Stimulated activated CD8-positive, alpha-beta memory T cell treated with anti-CD3 and anti-CD28 coated beads, Interleukin-15, amount 100 ng/mL, for 48 hours (primary cell): ENCODE measurements around the gene SYTL3.
"Not testable (repeated sequence)": the region's sequence is repeated elsewhere in the genome, so short reads cannot be mapped to it uniquely, and the experiment has no call there.

Source experiments
- DNase-seq, 2 donors: peaks; one replicate each; pipeline ENCODE4 v3.0.0-alpha.2; 2020; ENCODE audit warnings: low read depth in 2 of 2

Gene SYTL3

GRCh38 chr6:158649289-158650143 lies at the start of gene SYTL3:
Gene SYTL3 (plus strand): TSS chr6:158650054. CDS start chr6:158663269, 13,215 bp downstream.
- DNase-seq: peak; percentile 82 to 87

- no peak for DNase-seq
Measured at GRCh38 chr6:158603261-158604047, 46.4 kb upstream of the SYTL3 start.

GRCh38 chr6:158604048-158604406 lies 45.8 kb upstream of the SYTL3 start:
- no peak for DNase-seq

GRCh38 chr6:158605266-158605878 lies 44.5 kb upstream of the SYTL3 start:
- no peak for DNase-seq

GRCh38 chr6:158606011-158606410 lies 43.8 kb upstream of the SYTL3 start:
- DNase-seq: not testable (repeated sequence)

- no peak for DNase-seq
Measured at GRCh38 chr6:158606935-158607334, 42.9 kb upstream of the SYTL3 start.

GRCh38 chr6:158607411-158608170 lies 42.3 kb upstream of the SYTL3 start:
- no peak for DNase-seq

- DNase-seq: no peak
Measured at GRCh38 chr6:158608221-158608620, 41.6 kb upstream of the SYTL3 start.

GRCh38 chr6:158609455-158610155 lies 40.2 kb upstream of the SYTL3 start:
- DNase-seq: no peak

- DNase-seq: no peak
Measured at GRCh38 chr6:158610319-158610968, 39.4 kb upstream of the SYTL3 start.

GRCh38 chr6:158611039-158611438 lies 38.8 kb upstream of the SYTL3 start:
- DNase-seq: no peak

GRCh38 chr6:158611541-158612370 lies 38.1 kb upstream of the SYTL3 start:
- no peak for DNase-seq

GRCh38 chr6:158614606-158615005 lies 35.2 kb upstream of the SYTL3 start:
- not testable (repeated sequence) for DNase-seq

GRCh38 chr6:158618289-158618688 lies 31.6 kb upstream of the SYTL3 start:
- DNase-seq: not testable (repeated sequence)

- DNase-seq: no peak
Measured at GRCh38 chr6:158619922-158620801, 29.7 kb upstream of the SYTL3 start.

- DNase-seq: no peak
Measured at GRCh38 chr6:158620963-158621693, 28.7 kb upstream of the SYTL3 start.

GRCh38 chr6:158621694-158622544 lies 27.9 kb upstream of the SYTL3 start:
- DNase-seq: no peak
